ENCODE results near the gene RAP1GDS1.

DNA sequence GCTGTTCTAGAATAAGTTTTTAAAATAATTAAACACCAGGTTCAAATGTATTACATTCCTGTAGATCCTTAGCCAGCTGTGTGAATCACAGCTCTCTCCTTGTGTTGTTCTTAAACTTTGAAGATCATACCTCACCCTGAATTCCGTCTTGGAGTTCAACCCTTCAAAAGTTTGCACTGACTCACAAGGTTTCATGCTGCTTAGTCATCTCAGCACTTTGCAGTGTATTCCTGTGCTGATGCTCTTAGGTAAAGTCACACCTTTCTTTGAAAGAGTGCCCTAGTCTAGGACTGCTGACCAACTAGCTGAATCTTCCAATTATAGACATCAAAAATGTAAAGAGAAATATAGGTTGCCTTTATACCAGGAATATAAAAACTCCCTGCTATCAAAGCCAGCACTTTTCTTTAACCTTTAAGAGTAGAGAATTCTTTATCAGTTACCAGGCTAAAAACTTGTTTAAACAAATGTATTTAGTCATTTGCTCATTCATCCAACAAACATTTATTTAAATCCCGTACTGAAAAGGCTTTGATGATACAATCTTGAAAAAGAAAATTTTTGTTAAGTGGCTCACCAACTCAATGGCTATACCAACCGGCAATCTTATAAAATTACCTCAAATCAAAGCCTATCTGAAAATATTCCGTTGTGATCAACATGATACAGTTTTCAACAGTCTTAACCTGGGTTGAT lies 169.7 kb downstream of the RAP1GDS1 start:
- TF ChIP-seq, protein P1, sequence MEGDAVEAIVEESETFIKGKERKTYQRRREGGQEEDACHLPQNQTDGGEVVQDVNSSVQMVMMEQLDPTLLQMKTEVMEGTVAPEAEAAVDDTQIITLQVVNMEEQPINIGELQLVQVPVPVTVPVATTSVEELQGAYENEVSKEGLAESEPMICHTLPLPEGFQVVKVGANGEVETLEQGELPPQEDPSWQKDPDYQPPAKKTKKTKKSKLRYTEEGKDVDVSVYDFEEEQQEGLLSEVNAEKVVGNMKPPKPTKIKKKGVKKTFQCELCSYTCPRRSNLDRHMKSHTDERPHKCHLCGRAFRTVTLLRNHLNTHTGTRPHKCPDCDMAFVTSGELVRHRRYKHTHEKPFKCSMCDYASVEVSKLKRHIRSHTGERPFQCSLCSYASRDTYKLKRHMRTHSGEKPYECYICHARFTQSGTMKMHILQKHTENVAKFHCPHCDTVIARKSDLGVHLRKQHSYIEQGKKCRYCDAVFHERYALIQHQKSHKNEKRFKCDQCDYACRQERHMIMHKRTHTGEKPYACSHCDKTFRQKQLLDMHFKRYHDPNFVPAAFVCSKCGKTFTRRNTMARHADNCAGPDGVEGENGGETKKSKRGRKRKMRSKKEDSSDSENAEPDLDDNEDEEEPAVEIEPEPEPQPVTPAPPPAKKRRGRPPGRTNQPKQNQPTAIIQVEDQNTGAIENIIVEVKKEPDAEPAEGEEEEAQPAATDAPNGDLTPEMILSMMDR (conservative IDR thresholded peaks at IDR 0.05; ENCODE audit: low read depth, low read length) = no peak
- TF ChIP-seq EZH2 (IDR thresholded peaks at IDR 0.05; ENCODE audit: low read length, unreplicated experiment) = no peak
